Uterus (tissue), 4 donors: Measurements from ENCODE around the gene PTPRH. TPM values are rescaled to one million over a fixed set of nuclear protein-coding genes. Genes with fewer than 3 reads are reported as not detected.
A peak's percentile ranks its signal among the peaks of the same experiment; 100 is the strongest.

Experiments
- DNase-seq, 2 donors: peaks; one replicate each; pipeline ENCODE4 v3.0.0-alpha.2; 2019 to 2020
- H3K27ac ChIP-seq, 2 donors: fragments of 200-600 bp; sonication (generic); 1 replicate in 1 of 2; 2 replicates in 1 of 2; pipeline ENCODE4 v1.5.1; 2016 to 2018
- H3K27me3 ChIP-seq, 2 donors: fragments of 200-600 bp; sonication (generic); one replicate each; pipeline ENCODE4 v1.5.1; 2018 to 2019; ENCODE audit warnings: control low read depth in 1 of 2
- H3K36me3 ChIP-seq, 2 donors: fragments of 200-600 bp; sonication (generic); one replicate each; pipeline ENCODE4 v1.5.1; 2019; ENCODE audit warnings: control low read depth in 1 of 2
- H3K4me1 ChIP-seq, 2 donors: fragments of 200-600 bp; sonication (generic); one replicate each; pipeline ENCODE4 v1.5.1; 2018 to 2019; ENCODE audit warnings: control low read depth in 1 of 2
- H3K4me3 ChIP-seq, 2 donors: fragments of 200-600 bp; sonication (generic); 1 replicate in 1 of 2; 2 replicates in 1 of 2; pipeline ENCODE4 v1.5.1; 2018 to 2019; ENCODE audit warnings: mild to moderate bottlenecking in 1 of 2
- H3K9me3 ChIP-seq, 2 donors: fragments of 200-600 bp; sonication (generic); one replicate each; pipeline ENCODE4 v1.5.1; 2019; ENCODE audit warnings: control low read depth in 1 of 2
- POLR2A ChIP-seq, 2 donors: fragments of 450-650 bp; IDR thresholded peaks; one replicate each; pipeline ENCODE4 v1.6.1; 2016; ENCODE audit warnings: antibody characterized with exemption in 2 of 2, mild to moderate bottlenecking in 1 of 2, moderate library complexity in 1 of 2
- intact Hi-C: fragments of 100-400 bp; cut with DNase I; formaldehyde crosslinking; loops from one replicate; pipeline ENCODE4 v1.15.1; 2023; ENCODE audit warnings: low total_unique reads
- total RNA-seq, 4 donors: library from RNA; depleted of rRNA in 3 of 4; stranded (reverse); fragments of >200 nt in 3 of 4; gene quantifications; one replicate each; pipeline versions ENCODE4 v1.1.0 to v1.2.4, GENCODE V29; 2014 to 2023
- TF ChIP-seq, protein P1 (sequence below), 4 experiments: fragments of 200-600 bp in 2 of 4; fragments of 450-650 bp in 2 of 4; sonication (generic) in 2 of 4; IDR thresholded peaks; one replicate each; pipeline ENCODE4 v1.5.1; 2016 to 2019; ENCODE audit warnings: antibody characterized with exemption in 4 of 4, mild to moderate bottlenecking in 2 of 4, moderate library complexity in 1 of 4
- donor health status: DM: yes; HTN: yes; CAD: no.

Gene PTPRH, protein sequence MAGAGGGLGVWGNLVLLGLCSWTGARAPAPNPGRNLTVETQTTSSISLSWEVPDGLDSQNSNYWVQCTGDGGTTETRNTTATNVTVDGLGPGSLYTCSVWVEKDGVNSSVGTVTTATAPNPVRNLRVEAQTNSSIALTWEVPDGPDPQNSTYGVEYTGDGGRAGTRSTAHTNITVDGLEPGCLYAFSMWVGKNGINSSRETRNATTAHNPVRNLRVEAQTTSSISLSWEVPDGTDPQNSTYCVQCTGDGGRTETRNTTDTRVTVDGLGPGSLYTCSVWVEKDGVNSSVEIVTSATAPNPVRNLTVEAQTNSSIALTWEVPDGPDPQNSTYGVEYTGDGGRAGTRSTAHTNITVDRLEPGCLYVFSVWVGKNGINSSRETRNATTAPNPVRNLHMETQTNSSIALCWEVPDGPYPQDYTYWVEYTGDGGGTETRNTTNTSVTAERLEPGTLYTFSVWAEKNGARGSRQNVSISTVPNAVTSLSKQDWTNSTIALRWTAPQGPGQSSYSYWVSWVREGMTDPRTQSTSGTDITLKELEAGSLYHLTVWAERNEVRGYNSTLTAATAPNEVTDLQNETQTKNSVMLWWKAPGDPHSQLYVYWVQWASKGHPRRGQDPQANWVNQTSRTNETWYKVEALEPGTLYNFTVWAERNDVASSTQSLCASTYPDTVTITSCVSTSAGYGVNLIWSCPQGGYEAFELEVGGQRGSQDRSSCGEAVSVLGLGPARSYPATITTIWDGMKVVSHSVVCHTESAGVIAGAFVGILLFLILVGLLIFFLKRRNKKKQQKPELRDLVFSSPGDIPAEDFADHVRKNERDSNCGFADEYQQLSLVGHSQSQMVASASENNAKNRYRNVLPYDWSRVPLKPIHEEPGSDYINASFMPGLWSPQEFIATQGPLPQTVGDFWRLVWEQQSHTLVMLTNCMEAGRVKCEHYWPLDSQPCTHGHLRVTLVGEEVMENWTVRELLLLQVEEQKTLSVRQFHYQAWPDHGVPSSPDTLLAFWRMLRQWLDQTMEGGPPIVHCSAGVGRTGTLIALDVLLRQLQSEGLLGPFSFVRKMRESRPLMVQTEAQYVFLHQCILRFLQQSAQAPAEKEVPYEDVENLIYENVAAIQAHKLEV
- 1 to 10 TPM in 2 of 4 donors, under 1 TPM in 1, not detected in 1; 0.29 to 3.8 (median 3.2) TPM for total RNA-seq

DNA sequence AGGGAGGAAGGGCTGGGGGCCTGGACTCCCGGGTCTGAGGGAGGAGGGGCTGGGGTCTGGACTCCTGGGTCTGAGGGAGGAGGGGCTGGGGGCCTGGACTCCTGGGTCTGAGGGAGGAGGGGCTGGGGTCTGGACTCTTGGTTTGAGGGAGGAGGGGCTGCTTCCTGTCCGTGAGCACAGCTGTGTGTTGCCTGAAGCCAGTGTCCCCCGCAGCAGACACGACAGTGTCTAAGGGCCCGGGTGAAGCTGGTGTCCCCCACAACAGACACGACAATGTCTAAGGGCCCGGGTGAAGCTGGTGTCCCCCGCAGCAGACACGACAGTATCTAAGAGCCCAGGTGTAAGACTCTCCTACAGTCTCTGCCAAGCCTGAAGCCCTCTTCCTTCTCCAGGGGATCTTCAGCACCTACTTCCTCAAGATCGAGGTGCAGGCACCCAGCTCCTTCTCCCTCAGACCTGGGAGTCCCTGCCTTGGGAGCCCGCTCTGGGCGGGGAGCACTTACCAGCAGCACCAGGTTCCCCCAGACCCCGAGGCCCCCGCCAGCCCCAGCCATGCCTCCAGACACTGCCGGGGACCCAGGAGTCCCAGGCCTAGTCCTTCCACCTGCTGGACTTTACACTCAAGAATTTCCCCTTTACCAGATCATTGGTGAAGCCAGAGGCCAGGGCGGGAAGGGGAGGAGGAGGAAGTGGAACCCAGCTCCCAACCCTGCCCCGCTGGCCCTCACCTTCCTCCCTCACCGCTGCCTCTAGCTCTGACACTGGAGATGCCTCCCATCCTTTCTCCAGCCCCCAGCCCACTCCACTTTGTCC is at the start of gene PTPRH:
Gene PTPRH, minus strand, starts transcription at position 622 of the 813 bp plus-strand sequence. Its CDS starts 68 bp downstream, at position 554.
- TF ChIP-seq, protein P1, sequence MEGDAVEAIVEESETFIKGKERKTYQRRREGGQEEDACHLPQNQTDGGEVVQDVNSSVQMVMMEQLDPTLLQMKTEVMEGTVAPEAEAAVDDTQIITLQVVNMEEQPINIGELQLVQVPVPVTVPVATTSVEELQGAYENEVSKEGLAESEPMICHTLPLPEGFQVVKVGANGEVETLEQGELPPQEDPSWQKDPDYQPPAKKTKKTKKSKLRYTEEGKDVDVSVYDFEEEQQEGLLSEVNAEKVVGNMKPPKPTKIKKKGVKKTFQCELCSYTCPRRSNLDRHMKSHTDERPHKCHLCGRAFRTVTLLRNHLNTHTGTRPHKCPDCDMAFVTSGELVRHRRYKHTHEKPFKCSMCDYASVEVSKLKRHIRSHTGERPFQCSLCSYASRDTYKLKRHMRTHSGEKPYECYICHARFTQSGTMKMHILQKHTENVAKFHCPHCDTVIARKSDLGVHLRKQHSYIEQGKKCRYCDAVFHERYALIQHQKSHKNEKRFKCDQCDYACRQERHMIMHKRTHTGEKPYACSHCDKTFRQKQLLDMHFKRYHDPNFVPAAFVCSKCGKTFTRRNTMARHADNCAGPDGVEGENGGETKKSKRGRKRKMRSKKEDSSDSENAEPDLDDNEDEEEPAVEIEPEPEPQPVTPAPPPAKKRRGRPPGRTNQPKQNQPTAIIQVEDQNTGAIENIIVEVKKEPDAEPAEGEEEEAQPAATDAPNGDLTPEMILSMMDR (IDR thresholded peaks at IDR 0.05), result no peak
- no peak for TF ChIP-seq POLR2A (IDR thresholded peaks at IDR 0.05)
- DNase-seq, result no peak
- no peaks in the 10 kb centered on the region for H3K27me3 ChIP-seq
- H3K27ac ChIP-seq, result peak within 1 kb of the TSS in 1 of 2 donors; percentile 43
- H3K9me3 ChIP-seq, result peaks cover 0 to 6% of the 10 kb centered on the region in 2 donors
- H3K36me3 ChIP-seq, result no peaks in the 10 kb centered on the region
- no peaks in the 10 kb centered on the region for H3K4me1 ChIP-seq
- no peak within 1 kb of the TSS for H3K4me3 ChIP-seq
- intact Hi-C loops, result no loop called here

DNA sequence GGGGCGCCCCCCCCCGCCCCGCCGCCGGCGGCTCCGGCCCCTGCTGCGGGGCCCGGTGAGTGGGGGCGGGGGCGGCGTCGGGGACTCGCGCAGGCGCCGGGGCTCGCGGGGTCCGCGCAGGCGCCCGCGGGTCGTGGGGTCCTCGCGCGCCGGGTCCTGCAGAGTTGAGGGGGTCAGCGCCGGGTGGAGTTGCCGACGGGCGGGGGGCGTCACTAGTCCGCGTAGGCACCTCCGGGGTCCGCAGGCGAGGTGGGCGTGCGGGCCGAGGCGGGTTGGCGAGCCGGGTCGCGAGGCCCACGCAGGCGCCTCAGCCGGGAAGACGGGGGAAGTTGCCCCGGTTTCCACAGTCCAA is 49.2 kb upstream of the PTPRH start:
- Histone ChIP-seq H3K27me3 (no peaks in the 10 kb centered on the region), H3K4me3 (peak overlapping the region; percentile 73 to 79), H3K36me3 (no peaks in the 10 kb centered on the region), H3K4me1 (peaks cover 5 to 10% of the 10 kb centered on the region in 2 donors), H3K9me3 (no peaks in the 10 kb centered on the region), H3K27ac (peak overlapping the region; percentile 72 to 92)
- intact Hi-C loops, result no loop called here
- DNase-seq, result no peak
- TF ChIP-seq POLR2A (IDR thresholded peaks at IDR 0.05), result no peak
- TF ChIP-seq, protein P1 (IDR thresholded peaks at IDR 0.05), result no peak

DNA sequence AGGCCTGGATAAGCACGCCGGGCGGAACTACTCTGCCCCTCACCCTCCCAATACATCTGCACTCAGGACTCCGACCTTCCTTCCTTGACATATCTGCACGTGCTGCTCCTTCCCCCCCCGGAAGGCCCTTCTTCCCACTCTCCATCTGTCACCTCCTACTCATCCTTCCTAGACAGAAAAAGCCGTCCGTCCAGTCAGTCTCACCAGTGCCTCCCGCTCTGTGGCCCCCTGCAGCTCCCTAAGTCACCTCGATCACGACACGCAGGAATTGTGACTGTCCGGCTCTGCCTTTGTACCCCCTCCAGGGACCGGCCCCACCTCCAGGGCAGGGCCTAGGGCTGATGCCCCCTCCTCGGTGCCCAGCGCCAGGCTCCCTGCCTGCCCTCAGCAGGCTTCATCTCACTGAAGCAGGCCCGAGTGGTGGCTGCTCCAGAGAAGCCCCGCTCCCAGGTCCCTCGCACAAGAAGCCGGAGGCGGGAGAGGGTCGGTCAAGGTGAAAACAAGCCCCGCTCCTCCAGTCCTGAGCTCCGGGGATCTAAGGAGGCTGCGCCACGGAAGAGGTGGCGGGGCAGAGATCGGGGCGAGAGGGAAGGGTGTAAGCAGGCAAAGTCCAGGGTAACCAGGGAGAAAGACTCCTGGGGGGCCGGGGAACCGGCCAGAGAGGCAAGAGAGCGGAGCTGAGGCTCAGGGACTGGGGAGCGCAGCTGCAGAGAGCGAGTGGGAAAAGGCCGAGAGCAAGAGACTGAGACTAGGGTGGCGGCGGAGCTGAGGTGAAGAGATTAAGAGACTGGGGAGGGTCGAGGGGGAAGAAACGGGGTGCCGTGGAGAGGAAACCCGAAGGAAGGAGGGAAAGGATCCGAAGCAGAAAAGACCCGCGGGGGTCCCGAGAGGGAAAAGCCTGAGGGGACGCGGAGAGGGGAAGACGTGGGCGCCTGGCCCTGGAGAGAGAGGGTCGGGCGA is 48.4 kb upstream of the PTPRH start:
- Histone ChIP-seq H3K36me3 (no peaks in the 10 kb centered on the region), H3K4me1 (peaks cover 5 to 10% of the 10 kb centered on the region in 2 donors), H3K9me3 (no peaks in the 10 kb centered on the region), H3K27ac (peak overlapping the region; percentile 72 to 92), H3K27me3 (no peaks in the 10 kb centered on the region), H3K4me3 (peak overlapping the region; percentile 73 to 79)
- no peak for TF ChIP-seq POLR2A (IDR thresholded peaks at IDR 0.05)
- TF ChIP-seq, protein P1 (IDR thresholded peaks at IDR 0.05), result no peak
- DNase-seq, result peak in 1 of 2 donors; percentile 25
- intact Hi-C loops, result no loop called here
